Dedifferentiated amniotic fluid mesenchymal stem cell (primary cell): ENCODE results near the gene FAM163B.

Experiments used
- DNase-seq: peaks from one replicate; pipeline ENCODE4 v3.0.0-alpha.2; 2016; ENCODE audit errors: extremely low spot score

The FAM163B gene

DNA sequence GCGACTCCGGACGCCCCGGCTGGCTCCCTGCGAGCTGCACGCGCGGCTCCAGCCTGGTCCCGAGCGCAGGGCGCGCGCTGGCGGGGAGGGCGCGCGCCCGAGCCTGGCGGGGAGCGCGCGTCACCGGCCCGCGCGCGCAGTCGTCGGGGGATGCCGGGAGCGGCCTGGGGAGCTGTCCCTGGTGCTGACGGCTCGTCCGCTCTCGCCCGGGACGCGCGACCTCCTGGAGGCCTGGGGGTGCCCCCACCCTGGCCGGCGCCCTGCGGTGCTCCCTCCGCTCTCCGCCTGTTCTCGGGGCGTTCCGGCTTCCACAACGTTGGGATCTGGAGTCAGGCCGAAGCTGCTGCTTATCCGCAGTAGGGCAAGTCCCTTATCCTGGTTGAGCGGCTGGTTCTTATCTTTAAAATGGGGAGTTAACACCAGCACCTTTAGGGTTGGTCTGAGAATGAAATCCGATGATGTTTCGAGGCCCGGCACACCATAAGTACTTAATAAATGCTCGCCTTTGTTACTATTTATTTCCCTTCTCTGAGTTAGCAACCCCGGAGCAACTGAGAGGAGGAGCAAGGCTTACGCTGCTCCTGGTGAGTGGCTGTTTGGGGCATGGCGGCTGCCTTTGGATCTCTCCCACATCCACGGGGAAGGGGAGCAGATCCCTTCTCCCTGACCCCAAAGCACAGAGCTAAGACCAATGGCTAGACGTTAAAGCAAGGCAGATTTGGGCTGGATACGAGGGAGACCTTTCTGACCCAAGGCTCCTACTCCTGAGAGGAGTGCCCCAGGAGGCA, at the start of gene FAM163B:
Gene FAM163B (minus strand): TSS at position 79 of the 788 bp plus-strand sequence. CDS start 29,166 bp downstream, outside the sequence.
- DNase-seq: no peak

DNA sequence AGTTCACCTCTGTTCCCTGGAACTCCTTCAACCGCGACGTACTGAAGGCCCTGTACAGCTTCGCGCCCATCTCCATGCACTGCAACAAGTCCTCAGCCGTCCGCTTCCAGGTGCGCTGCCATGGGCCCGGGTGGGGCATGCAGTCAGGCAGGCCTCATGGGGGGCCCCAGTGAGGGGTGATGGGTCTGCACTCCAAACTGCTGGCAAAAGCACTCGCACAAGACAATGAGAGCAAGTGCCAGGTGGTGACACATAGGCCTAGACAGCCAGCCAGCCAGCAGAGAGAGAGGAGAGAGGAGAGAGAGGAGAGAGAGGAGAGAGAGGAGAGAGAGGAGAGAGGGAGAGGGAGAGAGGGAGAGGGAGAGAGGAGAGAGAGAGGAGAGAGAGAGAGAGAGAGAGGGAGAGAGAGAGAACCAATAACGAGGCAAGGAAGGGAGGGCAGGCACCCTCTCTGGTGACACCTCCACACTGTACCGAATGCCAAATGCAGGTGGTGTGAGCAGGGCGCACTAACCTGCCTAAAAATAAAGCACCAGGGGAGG, 48.0 kb upstream of the FAM163B start:
- no peak for DNase-seq

DNA sequence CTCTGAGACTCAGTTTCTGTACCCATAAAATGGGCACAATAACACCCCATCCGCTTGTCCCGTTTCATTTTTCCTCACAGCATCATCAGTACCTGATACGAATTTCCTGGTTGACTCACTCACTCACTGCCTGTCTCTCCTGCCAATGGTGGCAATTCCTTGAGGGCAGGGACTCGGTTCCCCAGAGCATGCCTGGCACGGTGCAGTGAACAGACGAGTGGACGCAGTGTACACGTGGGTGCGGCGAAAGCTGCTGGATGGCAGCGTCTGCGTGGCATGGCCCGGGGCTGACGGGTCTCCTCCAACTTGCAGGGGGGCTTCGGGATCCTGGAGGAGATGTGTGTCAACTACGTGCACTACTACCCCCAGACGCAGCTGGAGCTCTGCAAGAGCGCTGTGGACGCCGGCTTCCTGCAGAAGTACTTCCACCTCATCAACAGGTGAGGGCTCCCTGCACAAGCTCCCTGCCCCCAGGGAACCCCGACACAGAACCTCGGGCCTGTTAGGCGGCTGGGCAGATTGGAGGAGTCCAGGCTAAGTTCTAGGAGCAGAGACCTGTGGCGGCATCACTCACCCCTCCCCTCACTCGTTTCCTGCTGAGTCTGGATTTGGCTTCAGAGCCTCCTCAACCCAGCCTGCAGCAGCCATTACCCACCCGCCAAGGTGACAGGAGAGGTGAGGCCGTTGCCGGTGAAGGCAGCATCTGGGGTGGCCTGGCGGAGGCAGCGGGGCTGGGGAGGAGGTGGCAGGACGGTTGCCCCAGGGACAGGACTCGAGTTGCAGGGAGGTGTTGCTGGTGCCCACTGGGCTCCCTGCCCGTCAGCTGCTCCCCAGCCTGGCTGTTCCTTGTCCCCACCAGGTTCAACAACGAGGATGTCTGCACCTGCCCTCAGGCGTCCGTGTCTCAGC, 47.3 kb upstream of the FAM163B start:
- no peak for DNase-seq

GRCh38 chr9:133655701-133656100, 46.5 kb upstream of the FAM163B start:
- no peak for DNase-seq

- DNase-seq: no peak
Observed at GRCh38 chr9:133654736-133655657, 45.8 kb upstream of the FAM163B start.

GRCh38 chr9:133653638-133654037, 44.4 kb upstream of the FAM163B start:
- no peak for DNase-seq

- no peak for DNase-seq
Observed at GRCh38 chr9:133650026-133650425, 40.8 kb upstream of the FAM163B start.

- no peak for DNase-seq
Observed at GRCh38 chr9:133649194-133649593, 40.0 kb upstream of the FAM163B start.

DNA sequence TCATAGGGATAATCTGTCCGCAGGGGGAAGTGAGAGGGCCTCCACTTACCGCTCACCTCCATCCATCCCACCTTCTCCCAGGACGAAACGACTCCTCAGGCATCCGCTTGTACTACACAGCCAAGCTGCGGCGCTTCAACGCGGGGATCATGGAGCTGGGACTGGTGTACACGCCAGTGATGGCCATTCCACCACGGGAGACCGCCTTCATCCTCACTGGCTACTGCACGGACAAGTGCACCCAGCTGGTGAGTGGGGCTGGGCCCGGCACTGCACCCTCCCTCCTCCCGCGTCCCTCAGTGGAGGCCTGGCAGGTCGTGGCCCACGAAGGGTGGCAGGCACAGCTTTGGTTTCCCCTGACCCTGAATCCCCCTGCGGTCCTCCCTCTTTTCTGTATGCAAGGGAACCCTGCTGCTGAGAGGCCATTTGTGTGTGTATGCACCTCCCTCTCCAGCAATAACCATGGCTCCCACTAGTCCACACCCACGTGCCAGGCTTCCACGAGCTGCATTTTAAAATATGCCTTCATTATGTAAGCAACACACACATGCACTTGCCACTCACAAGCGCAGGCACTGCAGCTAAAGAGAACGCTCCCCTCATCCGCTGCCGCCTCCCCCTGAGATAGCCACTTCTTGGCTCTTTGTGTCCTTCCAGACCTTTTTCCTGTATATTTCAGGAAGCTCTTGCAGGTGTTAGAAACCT, 38.7 kb upstream of the FAM163B start:
- no peak for DNase-seq

- no peak for DNase-seq
Observed at GRCh38 chr9:133647148-133647547, 38.0 kb upstream of the FAM163B start.

GRCh38 chr9:133645021-133645765, 36.0 kb upstream of the FAM163B start:
- DNase-seq: no peak

DNA sequence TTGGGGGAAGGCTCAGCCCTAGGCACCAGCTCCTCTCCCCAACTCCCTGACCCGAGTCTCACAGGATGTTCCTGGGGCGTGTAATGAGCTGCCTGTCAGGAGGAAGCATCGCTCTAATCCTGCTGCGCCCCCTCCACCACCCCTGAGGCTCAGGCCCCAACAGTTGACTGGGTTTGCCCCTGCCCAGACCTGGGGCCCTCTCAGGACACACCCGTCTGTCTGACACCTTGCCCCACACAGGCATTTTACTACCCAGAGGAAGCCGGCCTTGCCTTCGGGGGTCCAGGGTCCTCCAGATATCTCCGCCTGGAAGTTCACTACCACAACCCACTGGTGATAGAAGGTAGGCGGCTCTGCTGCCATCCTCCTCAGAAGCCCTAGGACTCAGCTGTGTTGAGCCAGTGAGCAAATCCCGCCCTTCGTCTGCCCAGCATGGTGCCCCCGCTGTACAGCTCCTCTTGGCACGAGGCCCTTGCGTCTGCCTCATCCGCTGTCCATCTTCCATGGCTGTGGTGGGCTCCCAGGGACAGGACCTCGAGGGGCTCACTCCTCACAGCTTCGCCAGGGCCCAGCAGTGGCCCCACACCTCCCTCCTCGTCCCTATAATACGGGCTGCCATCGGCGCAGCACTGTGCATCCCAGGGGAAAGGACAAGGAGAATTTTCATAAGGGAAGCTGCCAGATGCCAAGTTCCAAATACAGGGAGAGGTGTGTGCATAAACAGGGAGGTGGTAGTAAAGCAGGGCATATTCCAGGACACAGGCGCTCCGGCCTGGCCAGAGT, 35.0 kb upstream of the FAM163B start:
- no peak for DNase-seq

- DNase-seq: no peak
Observed at GRCh38 chr9:133643362-133643755, 34.2 kb upstream of the FAM163B start.

GRCh38 chr9:133642708-133643361, 33.6 kb upstream of the FAM163B start:
- no peak for DNase-seq

GRCh38 chr9:133641861-133642595, 32.8 kb upstream of the FAM163B start:
- DNase-seq: no peak

DNA sequence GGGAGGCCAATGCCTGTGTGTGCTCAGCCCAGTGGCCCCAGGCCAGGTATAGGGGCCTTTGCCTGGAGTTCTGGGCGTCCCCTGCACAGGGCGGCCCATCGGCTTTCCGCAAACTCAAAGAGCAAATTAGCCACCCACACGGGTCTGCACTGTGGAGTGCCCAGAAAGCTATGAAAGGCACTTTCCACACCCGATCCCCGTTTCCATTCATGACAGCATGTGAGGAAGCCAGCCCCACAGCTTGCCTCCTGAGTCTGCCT, 32.1 kb upstream of the FAM163B start:
- DNase-seq: no peak

DNA sequence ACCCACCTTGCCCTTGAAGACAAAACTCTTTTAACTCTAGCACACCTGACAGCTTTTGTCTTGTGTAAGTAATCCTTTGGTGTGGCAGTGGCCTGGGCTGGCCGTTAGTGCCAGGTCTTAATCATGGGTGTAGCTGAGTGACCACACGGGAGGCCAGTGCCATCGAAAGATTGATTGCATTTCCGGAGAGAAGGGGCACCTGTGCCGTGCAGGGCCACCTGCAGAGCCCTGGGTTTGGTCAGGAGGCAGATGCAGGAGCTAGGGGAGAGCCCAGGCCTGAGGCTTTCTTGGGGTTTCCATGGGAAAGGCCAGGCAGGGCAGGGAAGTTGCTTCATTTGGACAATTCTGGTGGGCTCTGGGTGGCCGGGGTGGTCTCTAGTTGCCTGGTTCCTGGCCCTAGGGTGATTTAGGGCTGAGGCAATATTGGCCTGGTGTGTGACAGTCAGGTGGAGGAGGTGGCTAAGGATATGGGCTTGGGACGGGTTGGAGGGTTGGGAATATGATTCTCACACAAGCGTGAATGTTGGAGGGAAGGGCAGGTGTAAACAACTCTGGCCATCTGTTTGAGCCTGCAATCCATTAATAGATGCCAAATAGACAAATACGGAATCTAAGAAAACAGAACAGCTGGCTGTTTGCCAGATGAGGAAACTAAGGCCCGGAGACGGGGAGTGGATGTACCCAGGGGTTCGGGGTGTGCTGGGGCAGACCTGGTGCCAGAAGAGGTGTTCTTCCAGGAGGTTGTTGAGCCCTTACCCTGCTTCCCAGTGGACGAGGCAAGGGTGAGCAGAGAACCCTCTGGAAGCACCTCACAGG, 31.6 kb upstream of the FAM163B start:
- no peak for DNase-seq
